ENCODE results near the gene GIMD1.

DNA sequence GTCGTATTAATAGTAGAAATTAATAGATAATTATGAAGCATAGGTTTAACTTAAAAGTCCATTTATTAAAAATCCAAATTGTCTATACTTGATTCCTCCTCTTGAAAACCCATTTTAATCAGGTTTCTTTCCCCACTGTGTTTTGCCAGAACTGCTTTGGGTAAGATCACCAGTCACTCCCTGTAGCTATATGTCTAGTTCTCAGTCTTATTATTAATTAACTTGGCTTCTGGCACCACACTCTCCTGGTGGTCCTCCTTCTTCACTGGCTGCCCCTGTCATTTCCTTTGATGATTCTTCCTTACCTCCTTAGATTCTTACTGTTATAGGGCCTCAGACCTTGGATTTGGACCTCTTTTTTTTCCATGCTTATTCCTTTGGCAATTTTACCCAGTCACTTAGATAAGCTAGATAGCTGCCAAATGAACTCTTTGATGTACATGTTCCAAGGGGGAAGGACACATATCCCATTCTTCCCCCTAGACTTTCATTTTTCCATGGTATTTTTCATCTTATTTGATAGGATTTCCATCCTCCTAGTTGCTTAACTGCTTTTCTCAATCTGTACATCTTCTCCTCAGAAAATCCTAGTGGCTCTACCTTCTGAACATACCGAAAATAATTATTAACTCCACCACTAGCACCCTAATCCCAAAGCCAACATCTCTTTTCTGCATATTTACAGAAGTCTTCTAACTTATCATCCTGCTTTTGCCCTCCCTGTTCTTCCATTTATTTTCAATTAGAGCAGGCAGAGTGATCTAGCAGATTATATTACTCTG, 24.5 kb downstream of the GIMD1 start:
- TF ChIP-seq ZNF274 (IDR thresholded peaks at IDR 0.05; ENCODE audit: low read depth, low read length): no peak
- no peak for TF ChIP-seq YY1 (IDR thresholded peaks at IDR 0.05; ENCODE audit: insufficient read depth, insufficient read length)
- TF ChIP-seq SUZ12 (IDR thresholded peaks at IDR 0.05; ENCODE audit: extremely low read depth, insufficient read depth, insufficient read length): no peak

All from NT2/D1 (cell line).